HFF-Myc (cell line): ENCODE results near the gene ZMIZ2.
A peak's percentile ranks its signal among the peaks of the same experiment; 100 is the strongest.

ENCODE experiments used
- DNase-seq: peaks from one replicate; pipeline ENCODE4 v3.0.0-alpha.2; 2011; ENCODE audit warnings: low read depth; ENCODE audit errors: extremely low read depth
- H3K4me3 ChIP-seq: replicated peaks from 2 replicates; pipeline ENCODE4 v1.5.1; 2011; ENCODE audit warnings: low read depth, mild to moderate bottlenecking, control low read depth, low read length
- TF ChIP-seq, protein P1 (sequence below): IDR thresholded peaks from 2 replicates; pipeline ENCODE4 v1.5.1; 2012; ENCODE audit warnings: mild to moderate bottlenecking, low read depth, low read length, control low read depth; ENCODE audit errors: missing control alignments

Gene ZMIZ2

DNA sequence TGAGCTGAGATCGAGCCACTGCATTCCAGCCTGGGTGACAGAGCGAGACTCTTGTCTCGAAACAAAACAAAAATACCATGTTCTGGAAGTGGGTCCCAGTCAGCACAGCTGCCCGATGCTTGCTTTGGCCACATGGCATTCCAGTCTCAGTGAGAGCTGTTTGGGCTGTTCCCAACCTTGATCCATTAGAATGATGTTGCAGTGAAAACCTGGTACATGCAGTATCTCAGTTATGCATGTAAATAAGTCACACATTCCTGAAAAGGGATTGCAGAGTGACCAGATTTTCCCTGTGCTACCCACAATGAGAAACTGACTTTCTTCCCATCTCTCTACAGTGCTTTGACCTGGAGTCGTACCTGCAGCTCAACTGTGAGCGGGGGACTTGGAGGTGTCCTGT lies 15.4 kb downstream of the ZMIZ2 start:
- TF ChIP-seq, protein P1, sequence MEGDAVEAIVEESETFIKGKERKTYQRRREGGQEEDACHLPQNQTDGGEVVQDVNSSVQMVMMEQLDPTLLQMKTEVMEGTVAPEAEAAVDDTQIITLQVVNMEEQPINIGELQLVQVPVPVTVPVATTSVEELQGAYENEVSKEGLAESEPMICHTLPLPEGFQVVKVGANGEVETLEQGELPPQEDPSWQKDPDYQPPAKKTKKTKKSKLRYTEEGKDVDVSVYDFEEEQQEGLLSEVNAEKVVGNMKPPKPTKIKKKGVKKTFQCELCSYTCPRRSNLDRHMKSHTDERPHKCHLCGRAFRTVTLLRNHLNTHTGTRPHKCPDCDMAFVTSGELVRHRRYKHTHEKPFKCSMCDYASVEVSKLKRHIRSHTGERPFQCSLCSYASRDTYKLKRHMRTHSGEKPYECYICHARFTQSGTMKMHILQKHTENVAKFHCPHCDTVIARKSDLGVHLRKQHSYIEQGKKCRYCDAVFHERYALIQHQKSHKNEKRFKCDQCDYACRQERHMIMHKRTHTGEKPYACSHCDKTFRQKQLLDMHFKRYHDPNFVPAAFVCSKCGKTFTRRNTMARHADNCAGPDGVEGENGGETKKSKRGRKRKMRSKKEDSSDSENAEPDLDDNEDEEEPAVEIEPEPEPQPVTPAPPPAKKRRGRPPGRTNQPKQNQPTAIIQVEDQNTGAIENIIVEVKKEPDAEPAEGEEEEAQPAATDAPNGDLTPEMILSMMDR = no peak
- no peak overlapping the region for H3K4me3 ChIP-seq
- no peak for DNase-seq

DNA sequence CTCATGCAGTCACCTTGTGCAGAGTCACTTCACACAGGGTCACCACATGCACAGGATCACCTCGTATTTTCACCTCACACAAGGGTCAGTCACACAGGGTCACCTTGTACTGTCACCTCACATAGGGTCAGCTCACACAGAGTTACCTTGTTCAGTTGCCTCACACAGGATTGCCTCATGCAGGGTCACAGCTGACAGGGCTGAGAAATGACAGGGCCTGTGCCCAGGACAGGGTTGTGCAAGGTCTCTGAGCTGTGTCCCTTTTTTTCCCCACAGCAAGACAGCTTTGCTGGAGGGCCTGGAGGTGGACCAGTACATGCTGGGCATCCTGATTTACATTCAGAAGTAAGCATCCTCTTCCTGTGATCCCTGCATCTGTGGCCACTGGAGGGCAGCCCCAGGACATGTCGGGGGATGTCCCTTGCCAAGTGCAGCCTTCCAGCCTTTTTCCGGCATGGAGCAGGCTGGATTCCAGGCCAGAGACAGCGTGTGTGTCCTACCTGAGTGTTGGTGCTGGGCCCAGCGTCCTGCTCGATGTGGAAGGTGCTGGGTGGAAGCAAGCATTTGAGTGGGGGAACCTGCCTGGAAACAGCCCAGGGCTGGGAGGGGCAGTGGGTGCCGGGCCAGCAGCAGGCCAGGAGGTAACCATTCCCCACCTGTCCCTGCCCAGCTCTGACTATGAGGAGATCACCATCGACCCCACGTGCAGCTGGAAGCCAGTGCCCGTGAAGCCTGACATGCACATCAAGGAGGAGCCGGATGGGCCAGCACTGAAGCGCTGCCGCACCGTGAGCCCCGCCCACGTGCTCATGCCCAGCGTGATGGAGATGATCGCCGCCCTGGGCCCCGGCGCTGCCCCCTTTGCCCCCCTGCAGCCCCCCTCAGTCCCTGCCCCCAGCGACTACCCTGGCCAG lies 16.3 kb downstream of the ZMIZ2 start:
- TF ChIP-seq, protein P1 = peak; percentile 11
- no peak for DNase-seq
- H3K4me3 ChIP-seq = no peak overlapping the region

DNA sequence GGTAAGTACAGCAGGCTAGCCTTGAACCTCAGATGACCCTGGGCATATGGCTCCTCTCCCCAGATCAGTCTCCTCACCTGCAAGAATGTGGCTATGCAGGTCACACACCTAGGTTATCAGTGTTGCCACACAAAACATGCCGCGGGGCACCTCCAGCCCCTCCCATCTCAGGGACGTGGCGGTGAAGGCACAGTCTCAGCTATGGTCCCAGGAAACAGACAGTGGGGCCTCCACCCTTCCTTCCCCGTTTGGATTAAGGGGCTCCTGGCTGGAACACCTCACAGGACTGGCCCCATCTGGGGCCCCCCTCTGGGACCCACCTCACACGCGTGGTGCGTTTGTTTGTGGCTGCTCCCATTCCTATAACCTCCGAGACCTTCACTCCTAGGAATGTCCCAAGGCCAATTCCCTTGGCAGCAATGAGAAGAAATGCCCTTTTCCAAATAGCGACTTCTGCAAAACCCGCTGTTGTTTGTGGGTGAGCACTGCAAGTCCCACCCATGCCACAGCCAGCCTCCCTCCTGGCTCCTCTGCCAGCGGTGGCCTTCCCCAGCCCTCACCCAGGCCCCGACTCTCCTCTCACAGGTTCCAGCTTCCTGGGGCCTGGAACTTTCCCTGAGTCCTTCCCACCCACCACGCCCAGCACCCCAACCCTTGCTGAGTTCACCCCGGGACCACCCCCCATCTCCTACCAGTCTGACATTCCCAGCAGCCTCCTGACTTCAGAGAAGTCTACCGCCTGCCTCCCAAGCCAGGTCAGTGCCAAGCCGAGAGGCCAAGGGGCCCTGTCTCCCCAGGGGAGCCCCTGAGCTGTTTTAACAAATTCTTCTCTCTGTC lies 17.1 kb downstream of the ZMIZ2 start:
- H3K4me3 ChIP-seq = no peak overlapping the region
- TF ChIP-seq, protein P1 = no peak
- no peak for DNase-seq

DNA sequence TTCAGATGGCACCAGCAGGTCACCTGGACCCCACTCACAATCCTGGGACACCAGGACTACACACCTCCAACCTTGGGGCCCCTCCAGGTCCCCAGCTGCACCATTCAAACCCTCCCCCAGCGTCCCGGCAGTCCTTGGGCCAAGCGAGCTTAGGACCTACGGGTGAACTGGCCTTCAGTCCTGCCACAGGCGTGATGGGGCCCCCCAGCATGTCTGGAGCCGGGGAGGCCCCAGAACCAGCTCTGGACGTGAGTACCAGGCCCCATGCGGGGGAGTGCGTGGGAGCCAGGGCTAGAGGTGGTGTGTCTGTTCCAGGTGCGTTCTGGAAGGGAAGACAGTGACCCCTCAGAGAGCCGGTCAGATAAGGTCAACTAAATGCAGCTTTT lies 17.8 kb downstream of the ZMIZ2 start:
- TF ChIP-seq, protein P1 = no peak
- no peak overlapping the region for H3K4me3 ChIP-seq
- DNase-seq = no peak

DNA sequence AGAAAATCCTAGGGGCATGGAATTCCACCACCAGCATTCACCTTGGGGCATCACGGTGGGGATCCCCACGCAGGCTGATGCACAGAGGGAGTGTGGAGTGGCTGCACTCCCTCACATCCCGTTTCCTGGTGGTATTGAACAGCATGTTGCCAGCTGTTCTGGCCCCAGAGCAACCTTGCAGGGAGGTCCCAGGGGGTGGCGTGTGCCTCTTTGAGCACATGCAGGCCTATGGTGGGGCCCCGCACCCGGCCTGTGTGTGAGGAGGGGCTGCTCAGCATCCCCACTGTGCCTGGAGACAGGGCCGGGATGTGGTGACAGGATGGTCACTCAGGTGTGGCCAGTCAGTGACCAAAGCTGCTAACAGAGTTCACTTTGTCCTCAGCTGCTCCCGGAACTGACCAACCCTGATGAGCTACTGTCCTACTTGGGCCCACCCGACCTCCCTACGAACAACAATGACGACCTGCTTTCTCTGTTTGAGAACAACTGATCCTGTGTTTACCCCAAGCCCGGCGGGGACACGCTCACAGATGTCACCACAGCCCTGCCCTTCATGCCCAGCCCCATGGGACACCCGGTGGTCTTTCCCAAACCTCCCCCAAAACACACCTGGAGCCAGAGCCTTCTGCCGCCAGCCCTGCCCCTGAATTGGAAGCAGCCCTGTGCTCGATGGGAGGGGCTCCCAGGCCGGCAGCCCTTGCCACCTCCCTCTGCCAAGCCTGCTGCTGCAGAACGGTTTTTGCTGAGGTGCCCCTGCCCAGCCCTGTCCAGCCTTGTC lies 18.7 kb downstream of the ZMIZ2 start:
- no peak for DNase-seq
- no peak overlapping the region for H3K4me3 ChIP-seq
- TF ChIP-seq, protein P1 = no peak

DNA sequence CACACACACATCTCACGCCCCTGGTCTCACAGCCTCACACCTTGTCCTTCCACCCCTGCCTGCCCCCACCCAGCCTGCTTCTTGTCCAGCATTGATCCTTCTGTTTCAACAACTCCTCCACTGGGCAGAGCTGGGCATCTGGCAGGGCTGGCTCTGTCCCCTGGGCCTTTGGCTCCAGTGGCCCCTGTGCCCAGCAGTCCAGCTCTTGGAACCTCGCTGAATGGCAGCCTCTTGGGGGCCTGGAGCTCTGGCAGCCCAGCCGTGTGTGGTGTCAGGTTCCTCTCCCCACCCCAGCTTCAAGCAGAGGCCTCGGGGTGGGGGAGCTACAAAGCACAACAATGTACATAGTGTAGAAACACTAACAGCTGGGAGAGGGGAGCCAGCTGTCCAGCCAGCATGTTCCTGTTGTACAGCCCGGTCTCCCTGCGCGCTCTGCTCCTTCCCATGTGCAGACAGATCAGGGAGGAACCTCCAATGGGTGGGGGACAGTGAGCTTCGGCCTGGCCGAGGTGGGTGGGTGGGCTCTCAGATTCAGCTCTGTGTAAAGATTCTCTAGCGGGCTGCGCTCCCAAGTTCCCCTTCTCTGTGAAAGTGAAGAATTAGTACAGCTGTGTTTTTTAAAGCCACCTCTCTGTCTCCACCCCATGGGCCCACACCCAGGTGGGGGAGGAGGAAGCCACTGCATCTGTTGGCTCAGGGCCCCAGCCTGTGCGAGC lies 19.4 kb downstream of the ZMIZ2 start:
- TF ChIP-seq, protein P1 = no peak

More for the DNA sequence above, 19.4 kb downstream of the ZMIZ2 start:
- no peak overlapping the region for H3K4me3 ChIP-seq
- DNase-seq = no peak
